Head of caudate nucleus (tissue), 42 donors: ENCODE results near the gene MMP26.
"Not testable (repeated sequence)": the region's sequence is repeated elsewhere in the genome, so short reads cannot be mapped to it uniquely, and the experiment has no call there.

Experiments
- DNase-seq, 42 donors: peaks; one replicate each; pipeline versions ENCODE4 v3.0.0 to v3.0.0-alpha.2; 2020 to 2021; ENCODE audit warnings: mixed read lengths in 7 of 42
- intact Hi-C: fragments of 100-400 bp; cut with DNase I; formaldehyde crosslinking; loops from one replicate; pipeline ENCODE4 v1.15.0; 2022

The MMP26 gene

DNA sequence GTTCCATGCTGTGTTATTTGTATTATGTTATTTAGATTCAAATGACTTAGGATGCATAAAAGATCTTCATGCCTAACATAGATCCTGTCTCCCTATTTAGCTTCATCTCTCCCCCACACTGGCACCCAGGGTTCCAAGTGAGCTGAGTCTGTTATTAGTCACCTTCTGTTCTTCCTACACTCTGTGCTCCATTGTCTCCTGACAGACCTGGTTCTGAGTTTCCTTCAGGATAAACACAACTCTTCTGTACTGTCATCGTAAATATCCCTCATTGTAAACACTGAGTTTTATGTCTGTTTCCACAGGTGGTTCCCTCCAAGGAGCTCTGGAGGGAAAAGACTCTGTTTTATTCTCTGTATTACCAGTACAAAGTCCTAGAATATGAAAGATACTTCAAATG lies 8.7 kb downstream of the MMP26 start:
- peak in 38 of 42 donors; percentile 8 to 86 (median 48) for DNase-seq
- intact Hi-C loops, result no loop called here

GRCh38 chr11:4714300-4714699 lies 9.7 kb downstream of the MMP26 start:
- intact Hi-C loops, result no loop called here
- no peak for DNase-seq

GRCh38 chr11:4722616-4723534 lies 18.3 kb downstream of the MMP26 start:
- DNase-seq, intact Hi-C loops: not testable (repeated sequence)

DNA sequence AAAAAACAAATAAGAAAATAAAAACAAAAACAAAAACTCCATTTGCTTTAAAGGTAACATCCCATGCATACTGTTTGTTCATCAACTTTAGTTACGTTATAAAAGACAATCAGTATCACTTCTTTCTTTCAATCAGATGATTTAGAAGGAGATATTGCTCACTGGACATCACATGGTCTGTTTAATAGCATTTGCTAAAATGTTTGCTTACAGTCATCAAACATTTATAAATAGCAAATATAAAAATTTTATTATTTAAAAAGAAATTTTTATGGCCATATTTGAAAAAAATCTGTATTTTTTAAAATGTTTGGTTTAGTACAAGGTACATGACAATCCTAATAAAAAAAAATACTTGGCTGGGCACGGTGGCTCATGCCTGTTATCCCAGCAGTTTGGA lies 22.6 kb downstream of the MMP26 start:
- intact Hi-C loops, result no loop called here
- no peak for DNase-seq

- intact Hi-C loops, result no loop called here
Measured at GRCh38 chr11:4740735-4741134, 36.2 kb downstream of the MMP26 start.

GRCh38 chr11:4748438-4748837 lies 43.9 kb downstream of the MMP26 start:
- intact Hi-C loops, result no loop called here
- DNase-seq, result no peak

More at GRCh38 chr11:4740735-4741134, 36.2 kb downstream of the MMP26 start:
- no peak for DNase-seq

- intact Hi-C loops, result no loop called here
- no peak for DNase-seq
Measured at GRCh38 chr11:4751201-4751600, 46.6 kb downstream of the MMP26 start.
